ENCODE data around the gene AFTPH.

- no peak for TF ChIP-seq CTCF (conservative IDR thresholded peaks at IDR 0.05 in 1 of 2, IDR thresholded peaks at IDR 0.05 in 1 of 2; ENCODE audit: extremely low read depth in 1 of 2, insufficient read depth in 1 of 2, low read depth in 1 of 2, low read length in 2 of 2)
- no peak for TF ChIP-seq EZH2 (IDR thresholded peaks at IDR 0.05; ENCODE audit: borderline replicate concordance, low read length)
Observed at GRCh38 chr2:64574871-64575270, 50.7 kb downstream of the AFTPH start.
